GM18526 (cell line): Measurements from ENCODE around the gene HSP90AB1.
A peak's percentile ranks its signal among the peaks of the same experiment; 100 is the strongest.

Experiments
- POLR2A ChIP-seq: IDR thresholded peaks from 3 replicates; pipeline ENCODE4 v1.6.1; 2011; ENCODE audit not compliant: insufficient read length; ENCODE audit errors: extremely low read depth

The HSP90AB1 gene

GRCh38 chr6:44254191-44255104 lies 7.5 kb downstream of the HSP90AB1 start:
- TF ChIP-seq POLR2A: peak; percentile 2

DNA sequence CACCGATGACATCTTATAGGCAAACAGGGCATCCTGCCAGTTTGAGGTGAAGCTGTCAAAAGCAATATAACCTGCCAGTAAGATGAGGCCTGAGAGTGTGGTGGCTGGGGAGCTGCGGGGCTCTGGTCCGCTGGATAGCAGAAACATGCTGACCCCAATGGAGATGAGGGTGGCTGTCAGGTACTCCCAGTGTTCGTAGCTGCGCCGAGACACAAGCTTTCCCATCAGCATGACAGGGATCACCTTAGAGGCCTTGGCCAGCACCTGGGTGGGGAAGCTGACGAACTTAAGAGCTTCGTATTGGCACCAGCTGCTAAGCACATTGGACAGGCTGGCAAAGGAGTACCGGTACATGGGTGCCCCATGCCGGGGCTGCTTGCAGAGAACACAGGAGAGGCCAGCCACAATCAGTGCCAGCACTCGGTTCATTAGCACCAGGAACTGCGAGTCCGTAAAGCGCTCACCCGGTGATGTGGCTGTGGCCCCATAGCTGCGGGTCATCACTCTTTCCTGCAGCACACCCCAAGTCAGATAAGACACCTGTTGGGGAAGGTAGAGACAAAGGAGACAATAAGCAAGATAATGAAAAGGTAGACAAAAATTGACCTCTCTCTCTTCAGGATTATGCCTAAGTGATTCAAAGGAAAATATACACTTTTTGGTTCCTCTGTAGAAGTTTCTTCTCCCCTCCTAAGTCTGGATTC lies 8.4 kb downstream of the HSP90AB1 start:
- TF ChIP-seq POLR2A: no peak

GRCh38 chr6:44255871-44256774 lies 9.2 kb downstream of the HSP90AB1 start:
- TF ChIP-seq POLR2A: no peak

DNA sequence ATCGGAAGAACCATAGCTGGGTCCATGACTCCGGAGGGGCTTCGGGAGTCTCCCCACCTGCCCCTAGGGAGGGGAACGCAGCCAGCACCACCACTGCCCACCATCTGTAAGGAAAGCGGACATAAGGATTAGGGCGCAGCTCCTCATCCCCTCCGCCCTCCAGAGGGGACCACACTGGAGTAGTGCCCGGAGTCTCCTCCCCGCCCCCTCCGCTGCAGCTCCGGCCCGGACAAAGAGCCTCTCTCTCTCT lies 9.8 kb downstream of the HSP90AB1 start:
- TF ChIP-seq POLR2A: no peak

GRCh38 chr6:44257025-44257752 lies 10.3 kb downstream of the HSP90AB1 start, which contains the start of gene SLC35B2:
TSS of gene SLC35B2 (minus strand) at chr6:44257528. CDS start at chr6:44257410, 118 bp downstream.
- peak; percentile 57 for TF ChIP-seq POLR2A

GRCh38 chr6:44257753-44258324 lies 10.9 kb downstream of the HSP90AB1 start:
- TF ChIP-seq POLR2A: no peak

- TF ChIP-seq POLR2A: no peak
These were observed 11.5 kb downstream of the HSP90AB1 start for GRCh38 chr6:44258325-44258863.

DNA sequence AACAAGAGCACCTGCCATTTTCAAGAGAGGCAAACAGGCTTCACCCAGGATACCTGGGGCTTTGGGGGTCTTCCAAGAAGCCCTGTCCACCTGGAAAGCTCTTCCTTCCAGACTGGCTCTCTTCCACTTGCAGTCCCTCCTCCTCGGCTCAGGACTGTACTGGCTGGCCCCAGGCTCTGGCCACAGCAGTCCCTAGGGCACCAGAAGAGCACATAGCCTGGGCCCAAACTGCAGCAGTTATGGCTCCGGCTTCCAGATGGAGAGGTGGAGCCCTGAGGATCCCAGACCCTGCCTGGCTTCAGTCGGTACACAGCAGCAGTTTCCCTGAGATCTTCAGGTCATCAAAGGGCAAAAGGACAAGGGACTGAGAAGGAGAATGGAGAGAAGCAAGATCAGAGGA lies 12.0 kb downstream of the HSP90AB1 start:
- TF ChIP-seq POLR2A: no peak

DNA sequence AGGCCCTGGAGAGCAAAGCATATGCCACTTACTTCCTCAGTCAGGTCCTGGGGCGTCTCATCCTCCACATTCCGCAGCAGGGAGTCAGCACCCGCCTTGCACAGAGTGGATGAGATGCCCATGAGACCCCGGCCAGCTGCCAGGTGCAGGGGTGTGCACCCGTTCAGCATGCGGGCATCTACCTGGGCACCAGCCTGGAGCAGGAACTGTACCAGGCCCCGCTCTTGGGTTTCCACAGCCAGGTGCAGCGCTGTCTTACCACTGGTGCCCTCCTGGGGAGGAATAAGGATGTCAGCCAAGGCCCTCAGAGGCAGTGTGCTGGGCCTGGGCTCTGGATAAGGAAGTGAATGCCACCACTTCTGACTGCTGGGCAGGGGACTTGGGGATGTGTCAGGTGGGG lies 13.1 kb downstream of the HSP90AB1 start:
- no peak for TF ChIP-seq POLR2A

- no peak for TF ChIP-seq POLR2A
These were observed 13.8 kb downstream of the HSP90AB1 start for GRCh38 chr6:44260451-44261297.

- TF ChIP-seq POLR2A: no peak
These were observed 14.7 kb downstream of the HSP90AB1 start for GRCh38 chr6:44261581-44261980.

- no peak for TF ChIP-seq POLR2A
These were observed 15.8 kb downstream of the HSP90AB1 start for GRCh38 chr6:44262467-44263353.
